ENCODE measurements around the gene KRTAP25-1.

Gene KRTAP25-1

GRCh38 chr21:30240661-30241060, 48.7 kb downstream of the KRTAP25-1 start:
- in situ Hi-C loops (cut with HindIII; ENCODE audit: low pct_unique_long_range_greater_than_20kb, low sequenced_read_pairs): no loop called here
- no peak for TF ChIP-seq JUND (IDR thresholded peaks at IDR 0.05; ENCODE audit: low read depth)
- DNase-seq (ENCODE audit: low read depth in 1 of 2, low spot score in 1 of 2): no peak

Measured in T47D (cell line).